Ishikawa (cell line): ENCODE results near the gene DNAH17.

Experiments used
- CEBPB ChIP-seq: IDR thresholded peaks from 2 replicates; pipeline ENCODE4 v1.6.1; 2012
- CREB1 ChIP-seq: IDR thresholded peaks from 2 replicates; pipeline ENCODE4 v1.6.1; 2012; ENCODE audit warnings: low read depth
- EGR1 ChIP-seq: IDR thresholded peaks from 2 replicates; pipeline ENCODE4 v1.6.1; 2012
- EP300 ChIP-seq: IDR thresholded peaks from 2 replicates; pipeline ENCODE4 v1.6.1; 2012; ENCODE audit warnings: borderline replicate concordance
- FOXM1 ChIP-seq: IDR thresholded peaks from 2 replicates; pipeline ENCODE4 v1.6.1; 2012; ENCODE audit warnings: low read depth, borderline replicate concordance
- MAX ChIP-seq: IDR thresholded peaks from 2 replicates; pipeline ENCODE4 v1.6.1; 2012
- NFIC ChIP-seq: IDR thresholded peaks from 2 replicates; pipeline ENCODE4 v1.6.1; 2012
- RAD21 ChIP-seq: IDR thresholded peaks from 2 replicates; pipeline ENCODE4 v1.6.1; 2012; ENCODE audit warnings: low read depth
- TAF1 ChIP-seq: IDR thresholded peaks from 2 replicates; pipeline ENCODE4 v1.6.1; 2012; ENCODE audit warnings: low read depth, mild to moderate bottlenecking
- TCF12 ChIP-seq: IDR thresholded peaks from 2 replicates; pipeline ENCODE4 v1.6.1; 2012; ENCODE audit warnings: low read depth
- TEAD4 ChIP-seq: IDR thresholded peaks from 2 replicates; pipeline ENCODE4 v1.6.1; 2012
- YY1 ChIP-seq: IDR thresholded peaks from 2 replicates; pipeline ENCODE4 v1.6.1; 2012; ENCODE audit warnings: low read depth
- ZBTB7A ChIP-seq: IDR thresholded peaks from 2 replicates; pipeline ENCODE4 v1.6.1; 2012; ENCODE audit warnings: low read depth
- TF ChIP-seq, protein P1 (sequence below): IDR thresholded peaks from 2 replicates; pipeline ENCODE4 v1.6.1; 2012; ENCODE audit warnings: low read depth, mild to moderate bottlenecking
- TF ChIP-seq, protein P2 (sequence below): IDR thresholded peaks from 2 replicates; pipeline ENCODE4 v1.6.1; 2012

DNAH17 gene

DNA sequence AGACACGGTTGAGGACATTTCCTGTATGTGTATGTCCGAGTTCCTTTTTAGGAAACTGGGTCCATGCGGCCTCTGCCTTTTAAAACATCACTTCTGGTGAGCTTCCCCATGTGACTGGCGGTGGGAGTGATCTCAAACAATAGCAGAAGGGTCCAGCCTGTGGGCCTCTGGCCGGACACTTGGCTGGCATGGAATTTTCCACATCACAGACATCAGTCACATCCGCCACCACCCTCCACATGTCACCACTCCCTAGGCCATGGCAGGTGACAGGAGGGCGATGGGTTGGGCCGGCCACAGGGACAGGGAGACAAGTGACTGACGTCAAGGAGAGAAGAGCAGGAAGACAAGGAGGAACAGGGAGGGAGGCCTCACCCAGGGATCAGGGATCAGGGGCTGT, 83.7 kb downstream of the DNAH17 start:
- TF ChIP-seq ZBTB7A (no peak), NFIC (no peak), EGR1 (no peak), TAF1 (no peak), FOXM1 (no peak), YY1 (no peak), EP300 (no peak), TCF12 (no peak), CREB1 (no peak), CEBPB (no peak), MAX (no peak), RAD21 (no peak), TEAD4 (no peak)
- TF ChIP-seq, protein P1, sequence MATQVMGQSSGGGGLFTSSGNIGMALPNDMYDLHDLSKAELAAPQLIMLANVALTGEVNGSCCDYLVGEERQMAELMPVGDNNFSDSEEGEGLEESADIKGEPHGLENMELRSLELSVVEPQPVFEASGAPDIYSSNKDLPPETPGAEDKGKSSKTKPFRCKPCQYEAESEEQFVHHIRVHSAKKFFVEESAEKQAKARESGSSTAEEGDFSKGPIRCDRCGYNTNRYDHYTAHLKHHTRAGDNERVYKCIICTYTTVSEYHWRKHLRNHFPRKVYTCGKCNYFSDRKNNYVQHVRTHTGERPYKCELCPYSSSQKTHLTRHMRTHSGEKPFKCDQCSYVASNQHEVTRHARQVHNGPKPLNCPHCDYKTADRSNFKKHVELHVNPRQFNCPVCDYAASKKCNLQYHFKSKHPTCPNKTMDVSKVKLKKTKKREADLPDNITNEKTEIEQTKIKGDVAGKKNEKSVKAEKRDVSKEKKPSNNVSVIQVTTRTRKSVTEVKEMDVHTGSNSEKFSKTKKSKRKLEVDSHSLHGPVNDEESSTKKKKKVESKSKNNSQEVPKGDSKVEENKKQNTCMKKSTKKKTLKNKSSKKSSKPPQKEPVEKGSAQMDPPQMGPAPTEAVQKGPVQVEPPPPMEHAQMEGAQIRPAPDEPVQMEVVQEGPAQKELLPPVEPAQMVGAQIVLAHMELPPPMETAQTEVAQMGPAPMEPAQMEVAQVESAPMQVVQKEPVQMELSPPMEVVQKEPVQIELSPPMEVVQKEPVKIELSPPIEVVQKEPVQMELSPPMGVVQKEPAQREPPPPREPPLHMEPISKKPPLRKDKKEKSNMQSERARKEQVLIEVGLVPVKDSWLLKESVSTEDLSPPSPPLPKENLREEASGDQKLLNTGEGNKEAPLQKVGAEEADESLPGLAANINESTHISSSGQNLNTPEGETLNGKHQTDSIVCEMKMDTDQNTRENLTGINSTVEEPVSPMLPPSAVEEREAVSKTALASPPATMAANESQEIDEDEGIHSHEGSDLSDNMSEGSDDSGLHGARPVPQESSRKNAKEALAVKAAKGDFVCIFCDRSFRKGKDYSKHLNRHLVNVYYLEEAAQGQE = no peak
- TF ChIP-seq, protein P2, sequence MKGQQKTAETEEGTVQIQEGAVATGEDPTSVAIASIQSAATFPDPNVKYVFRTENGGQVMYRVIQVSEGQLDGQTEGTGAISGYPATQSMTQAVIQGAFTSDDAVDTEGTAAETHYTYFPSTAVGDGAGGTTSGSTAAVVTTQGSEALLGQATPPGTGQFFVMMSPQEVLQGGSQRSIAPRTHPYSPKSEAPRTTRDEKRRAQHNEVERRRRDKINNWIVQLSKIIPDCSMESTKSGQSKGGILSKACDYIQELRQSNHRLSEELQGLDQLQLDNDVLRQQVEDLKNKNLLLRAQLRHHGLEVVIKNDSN = no peak

- TF ChIP-seq ZBTB7A (no peak), TCF12 (no peak), CREB1 (no peak), TAF1 (no peak), FOXM1 (no peak)
- TF ChIP-seq, protein P2 = no peak
- TF ChIP-seq, protein P1 = no peak
These were observed 84.9 kb downstream of the DNAH17 start for GRCh38 chr17:78492116-78492799.

GRCh38 chr17:78491236-78492115, 85.7 kb downstream of the DNAH17 start:
- TF ChIP-seq FOXM1 (no peak), RAD21 (no peak), NFIC (no peak), YY1 (no peak), CEBPB (no peak), CREB1 (no peak), TEAD4 (no peak), EGR1 (no peak), ZBTB7A (no peak), TCF12 (no peak), MAX (no peak), TAF1 (no peak), EP300 (no peak)
- TF ChIP-seq, protein P2 = no peak
- TF ChIP-seq, protein P1 = no peak

GRCh38 chr17:78490673-78491072, 86.5 kb downstream of the DNAH17 start:
- TF ChIP-seq EP300 = no peak
- TF ChIP-seq EGR1 = no peak
- no peak for TF ChIP-seq TAF1
- TF ChIP-seq, protein P2 = no peak
- TF ChIP-seq MAX = no peak
- TF ChIP-seq ZBTB7A = no peak
- TF ChIP-seq, protein P1 = no peak
- no peak for TF ChIP-seq CEBPB
- no peak for TF ChIP-seq YY1
- TF ChIP-seq TEAD4 = no peak
- no peak for TF ChIP-seq NFIC
- no peak for TF ChIP-seq CREB1
